ENCODE measurements around the gene LRPAP1.

Gene LRPAP1

DNA sequence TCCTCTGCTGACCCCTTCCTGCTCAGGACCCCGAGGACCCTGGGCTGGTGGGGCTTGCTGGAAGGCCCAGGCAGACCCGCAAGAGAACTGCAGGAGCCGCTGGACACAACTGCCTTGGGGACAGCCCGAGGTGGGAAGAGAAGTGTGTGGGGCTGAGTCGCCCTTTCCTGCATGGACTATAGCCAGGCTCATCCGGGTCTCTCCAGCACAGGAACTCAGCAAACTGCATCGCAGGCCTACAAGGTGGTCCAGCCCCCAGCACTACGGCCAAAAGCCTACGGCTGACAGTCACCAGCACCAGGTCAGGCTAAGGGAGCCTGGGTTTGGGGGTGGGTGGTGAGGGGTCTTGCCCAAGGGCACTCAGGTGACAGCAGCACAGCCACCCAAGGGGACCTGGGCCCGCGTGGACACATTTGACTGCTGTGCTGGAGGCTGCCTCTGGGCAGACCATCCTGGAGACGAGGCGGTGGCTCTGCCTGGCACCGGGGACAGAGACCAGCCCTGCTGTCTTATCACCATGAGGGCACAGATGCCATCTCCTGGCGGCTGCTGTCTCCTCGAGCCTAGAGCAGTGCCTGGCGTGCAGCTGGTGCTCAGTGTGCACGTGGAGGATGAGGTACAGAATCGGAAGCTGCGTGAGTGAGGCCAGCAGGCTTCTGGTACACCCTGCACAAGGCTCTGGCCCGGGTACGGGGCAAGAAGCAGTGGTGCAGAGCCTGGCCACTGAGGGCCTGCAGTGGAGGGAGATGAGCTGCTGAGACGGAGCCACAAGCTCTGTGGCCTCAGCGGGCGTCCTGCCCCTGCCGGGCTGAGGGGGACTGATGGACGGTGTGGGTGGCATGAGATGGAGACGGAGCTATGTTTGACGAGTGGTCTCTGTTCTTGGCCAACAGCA is 15.1 kb downstream of the LRPAP1 start:
- peak; percentile 56 for DNase-seq (ENCODE audit: low spot score)
- H3K36me3 ChIP-seq (ENCODE audit: low read depth) = peaks cover 60% of the 10 kb centered on the region
- no peak overlapping the region for H3K27ac ChIP-seq (ENCODE audit: poor library complexity, severe bottlenecking)
- no peaks in the 10 kb centered on the region for H3K4me1 ChIP-seq (ENCODE audit: insufficient read depth, poor library complexity, severe bottlenecking)
- no peaks in the 10 kb centered on the region for H3K27me3 ChIP-seq (ENCODE audit: insufficient read depth, poor library complexity, severe bottlenecking)
- ATAC-seq (ENCODE audit: low read depth) = no peak
- H3K9me3 ChIP-seq (ENCODE audit: severe bottlenecking) = no peaks in the 10 kb centered on the region
- TF ChIP-seq, protein P1, sequence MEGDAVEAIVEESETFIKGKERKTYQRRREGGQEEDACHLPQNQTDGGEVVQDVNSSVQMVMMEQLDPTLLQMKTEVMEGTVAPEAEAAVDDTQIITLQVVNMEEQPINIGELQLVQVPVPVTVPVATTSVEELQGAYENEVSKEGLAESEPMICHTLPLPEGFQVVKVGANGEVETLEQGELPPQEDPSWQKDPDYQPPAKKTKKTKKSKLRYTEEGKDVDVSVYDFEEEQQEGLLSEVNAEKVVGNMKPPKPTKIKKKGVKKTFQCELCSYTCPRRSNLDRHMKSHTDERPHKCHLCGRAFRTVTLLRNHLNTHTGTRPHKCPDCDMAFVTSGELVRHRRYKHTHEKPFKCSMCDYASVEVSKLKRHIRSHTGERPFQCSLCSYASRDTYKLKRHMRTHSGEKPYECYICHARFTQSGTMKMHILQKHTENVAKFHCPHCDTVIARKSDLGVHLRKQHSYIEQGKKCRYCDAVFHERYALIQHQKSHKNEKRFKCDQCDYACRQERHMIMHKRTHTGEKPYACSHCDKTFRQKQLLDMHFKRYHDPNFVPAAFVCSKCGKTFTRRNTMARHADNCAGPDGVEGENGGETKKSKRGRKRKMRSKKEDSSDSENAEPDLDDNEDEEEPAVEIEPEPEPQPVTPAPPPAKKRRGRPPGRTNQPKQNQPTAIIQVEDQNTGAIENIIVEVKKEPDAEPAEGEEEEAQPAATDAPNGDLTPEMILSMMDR (IDR thresholded peaks at IDR 0.05; ENCODE audit: poor library complexity, severe bottlenecking) = no peak
- no peak overlapping the region for H3K4me3 ChIP-seq (ENCODE audit: severe bottlenecking)

DNA sequence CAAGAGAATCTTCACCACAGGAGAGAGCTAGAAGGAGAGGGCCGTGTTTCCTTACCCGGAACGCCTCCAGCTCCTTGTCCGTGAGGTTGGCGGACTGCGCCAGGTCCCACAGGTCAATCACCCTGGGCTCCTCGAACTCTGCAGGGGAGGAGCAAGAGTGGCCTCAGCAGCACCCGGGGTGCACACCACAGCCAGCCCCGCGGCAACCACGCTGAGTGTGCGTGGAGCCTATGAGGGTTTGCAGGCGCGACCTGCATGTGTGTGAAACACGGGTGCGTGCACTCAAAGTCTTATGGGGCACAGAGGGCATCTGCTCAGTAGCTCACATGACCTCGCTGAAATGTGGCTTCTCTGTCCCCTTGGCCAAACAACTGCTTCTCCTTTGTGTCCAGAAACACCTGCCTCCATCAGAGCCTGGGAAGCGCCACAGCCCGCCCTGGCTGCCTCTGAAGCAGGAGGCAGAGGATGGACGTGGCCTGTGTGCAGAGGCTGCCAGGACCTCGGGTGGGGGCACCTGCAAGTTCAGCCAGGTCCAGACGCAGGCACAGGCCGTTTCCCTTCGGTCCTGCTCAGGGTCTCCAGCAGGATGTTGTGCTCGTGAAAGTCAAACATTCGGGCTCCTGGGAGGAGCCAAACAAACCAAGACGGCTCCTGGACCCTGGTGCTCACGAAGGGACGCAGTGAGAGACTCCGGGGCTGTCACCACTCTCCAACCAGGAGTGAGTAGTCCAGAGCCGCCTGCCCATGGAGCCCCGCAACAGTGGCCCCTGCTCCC is 16.0 kb downstream of the LRPAP1 start:
- DNase-seq (ENCODE audit: low spot score) (no peak), ATAC-seq (ENCODE audit: low read depth) (no peak)
- Histone ChIP-seq H3K27me3 (ENCODE audit: insufficient read depth, poor library complexity, severe bottlenecking) (no peaks in the 10 kb centered on the region), H3K4me1 (ENCODE audit: insufficient read depth, poor library complexity, severe bottlenecking) (no peaks in the 10 kb centered on the region), H3K36me3 (ENCODE audit: low read depth) (peaks cover 57% of the 10 kb centered on the region), H3K4me3 (ENCODE audit: severe bottlenecking) (no peak overlapping the region), H3K9me3 (ENCODE audit: severe bottlenecking) (no peaks in the 10 kb centered on the region), H3K27ac (ENCODE audit: poor library complexity, severe bottlenecking) (no peak overlapping the region)
- TF ChIP-seq, protein P1 (IDR thresholded peaks at IDR 0.05; ENCODE audit: poor library complexity, severe bottlenecking) = no peak

DNA sequence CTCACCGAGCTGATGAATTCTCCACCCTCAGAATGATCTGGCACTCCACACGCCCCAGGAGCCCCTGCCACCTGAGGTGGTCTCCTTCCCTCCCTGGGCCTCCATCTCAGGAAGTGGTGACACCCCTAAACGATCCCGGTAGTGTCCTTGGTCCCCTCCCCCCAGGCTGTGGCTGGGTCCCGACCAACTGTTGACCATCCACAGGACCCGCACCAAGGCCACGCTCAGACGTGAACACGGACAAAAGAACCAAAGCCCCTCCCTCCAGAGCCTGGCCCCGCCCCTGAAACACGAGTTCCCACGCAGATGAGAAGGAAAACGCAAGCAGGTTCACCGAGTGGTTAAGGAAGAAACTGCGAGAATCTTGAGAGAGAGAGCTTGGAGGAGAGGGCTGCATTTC is 16.6 kb downstream of the LRPAP1 start:
- H3K9me3 ChIP-seq (ENCODE audit: severe bottlenecking) = no peaks in the 10 kb centered on the region
- ATAC-seq (ENCODE audit: low read depth) (no peak), DNase-seq (ENCODE audit: low spot score) (no peak)
- TF ChIP-seq, protein P1 (IDR thresholded peaks at IDR 0.05; ENCODE audit: poor library complexity, severe bottlenecking) = no peak
- peaks cover 57% of the 10 kb centered on the region for H3K36me3 ChIP-seq (ENCODE audit: low read depth)
- no peak overlapping the region for H3K27ac ChIP-seq (ENCODE audit: poor library complexity, severe bottlenecking)
- no peak overlapping the region for H3K4me3 ChIP-seq (ENCODE audit: severe bottlenecking)
- H3K27me3 ChIP-seq (ENCODE audit: insufficient read depth, poor library complexity, severe bottlenecking) = no peaks in the 10 kb centered on the region
- no peaks in the 10 kb centered on the region for H3K4me1 ChIP-seq (ENCODE audit: insufficient read depth, poor library complexity, severe bottlenecking)

DNA sequence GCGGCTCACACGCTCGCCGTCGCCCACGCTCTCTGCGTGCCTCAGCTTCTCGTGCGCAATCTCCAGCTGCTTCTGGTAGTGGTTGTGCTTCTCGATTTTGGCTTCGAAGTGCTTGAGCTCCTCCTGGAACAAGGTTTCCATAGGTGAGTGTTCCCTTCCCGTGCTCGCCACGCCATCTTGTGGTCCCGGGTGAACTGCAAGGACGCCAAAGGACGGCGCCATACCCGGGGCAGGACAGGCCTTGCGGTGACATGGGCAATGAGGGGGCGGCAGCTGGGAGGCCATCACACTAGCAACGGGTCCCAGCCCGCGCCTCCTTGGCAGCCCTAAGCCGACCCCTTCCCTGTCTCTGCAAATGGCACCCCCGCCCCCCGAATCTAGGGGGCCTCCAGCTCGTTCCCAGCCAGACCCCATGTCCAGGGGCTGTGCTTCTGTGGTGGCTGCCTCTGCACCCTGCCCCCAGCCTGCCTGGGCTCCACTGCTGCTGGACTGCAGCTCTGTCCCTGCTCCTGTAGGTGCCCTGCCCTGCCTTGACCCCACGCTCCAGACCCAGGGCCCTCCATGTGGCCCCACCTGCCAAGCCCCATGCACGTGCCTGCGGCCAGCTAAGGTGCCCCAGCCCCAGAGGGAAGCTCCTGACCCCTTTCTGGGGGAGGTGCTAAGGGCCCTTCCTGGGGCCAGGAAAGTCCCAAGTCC is 17.3 kb downstream of the LRPAP1 start:
- Histone ChIP-seq H3K27ac (ENCODE audit: poor library complexity, severe bottlenecking) (no peak overlapping the region), H3K36me3 (ENCODE audit: low read depth) (peaks cover 50% of the 10 kb centered on the region), H3K9me3 (ENCODE audit: severe bottlenecking) (no peaks in the 10 kb centered on the region), H3K27me3 (ENCODE audit: insufficient read depth, poor library complexity, severe bottlenecking) (no peaks in the 10 kb centered on the region), H3K4me3 (ENCODE audit: severe bottlenecking) (no peak overlapping the region), H3K4me1 (ENCODE audit: insufficient read depth, poor library complexity, severe bottlenecking) (no peaks in the 10 kb centered on the region)
- TF ChIP-seq, protein P1 (IDR thresholded peaks at IDR 0.05; ENCODE audit: poor library complexity, severe bottlenecking) = peak; percentile 47
- ATAC-seq (ENCODE audit: low read depth) (no peak; the same call in 2 of the 3 replicates), DNase-seq (ENCODE audit: low spot score) (no peak)

All from RWPE2 (cell line).